ENCODE data around the gene SOX6.

GRCh38 chr11:16149476-16149875 is 206.9 kb downstream of the SOX6 start:
- TF ChIP-seq CTCF (conservative IDR thresholded peaks at IDR 0.05): no peak
- TF ChIP-seq EZH2 (IDR thresholded peaks at IDR 0.05; ENCODE audit: low read depth): no peak
